GM12874 (cell line): ENCODE results near the gene CASP9.

ENCODE experiments used
- TF ChIP-seq, protein P1 (sequence below): IDR thresholded peaks from 2 replicates; pipeline ENCODE4 v1.5.1; 2011; ENCODE audit warnings: low read depth, mild to moderate bottlenecking, control low read depth, low read length, moderate library complexity; ENCODE audit not compliant: insufficient read depth

Gene CASP9

DNA sequence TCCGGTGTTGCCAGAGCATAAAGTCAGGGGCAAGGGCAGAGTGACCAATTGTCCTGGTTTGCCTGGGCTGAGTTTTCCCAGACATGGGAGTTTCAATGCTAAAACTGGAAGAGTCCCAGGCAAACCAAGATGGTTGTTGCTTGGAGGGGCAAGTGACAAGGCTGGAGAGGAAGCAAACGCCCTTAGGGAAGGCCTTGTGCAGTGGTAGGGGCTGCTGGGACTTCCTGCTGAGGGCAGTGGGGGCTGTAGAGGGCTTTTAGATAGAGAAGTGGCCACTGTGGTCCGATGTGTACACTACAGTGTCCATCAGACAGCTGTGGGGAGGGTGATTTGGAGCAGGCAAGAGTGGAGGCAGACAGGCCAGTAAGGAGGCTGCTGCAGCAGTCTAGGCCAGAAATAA lies 74.4 kb downstream of the CASP9 start:
- TF ChIP-seq, protein P1, sequence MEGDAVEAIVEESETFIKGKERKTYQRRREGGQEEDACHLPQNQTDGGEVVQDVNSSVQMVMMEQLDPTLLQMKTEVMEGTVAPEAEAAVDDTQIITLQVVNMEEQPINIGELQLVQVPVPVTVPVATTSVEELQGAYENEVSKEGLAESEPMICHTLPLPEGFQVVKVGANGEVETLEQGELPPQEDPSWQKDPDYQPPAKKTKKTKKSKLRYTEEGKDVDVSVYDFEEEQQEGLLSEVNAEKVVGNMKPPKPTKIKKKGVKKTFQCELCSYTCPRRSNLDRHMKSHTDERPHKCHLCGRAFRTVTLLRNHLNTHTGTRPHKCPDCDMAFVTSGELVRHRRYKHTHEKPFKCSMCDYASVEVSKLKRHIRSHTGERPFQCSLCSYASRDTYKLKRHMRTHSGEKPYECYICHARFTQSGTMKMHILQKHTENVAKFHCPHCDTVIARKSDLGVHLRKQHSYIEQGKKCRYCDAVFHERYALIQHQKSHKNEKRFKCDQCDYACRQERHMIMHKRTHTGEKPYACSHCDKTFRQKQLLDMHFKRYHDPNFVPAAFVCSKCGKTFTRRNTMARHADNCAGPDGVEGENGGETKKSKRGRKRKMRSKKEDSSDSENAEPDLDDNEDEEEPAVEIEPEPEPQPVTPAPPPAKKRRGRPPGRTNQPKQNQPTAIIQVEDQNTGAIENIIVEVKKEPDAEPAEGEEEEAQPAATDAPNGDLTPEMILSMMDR: no peak

DNA sequence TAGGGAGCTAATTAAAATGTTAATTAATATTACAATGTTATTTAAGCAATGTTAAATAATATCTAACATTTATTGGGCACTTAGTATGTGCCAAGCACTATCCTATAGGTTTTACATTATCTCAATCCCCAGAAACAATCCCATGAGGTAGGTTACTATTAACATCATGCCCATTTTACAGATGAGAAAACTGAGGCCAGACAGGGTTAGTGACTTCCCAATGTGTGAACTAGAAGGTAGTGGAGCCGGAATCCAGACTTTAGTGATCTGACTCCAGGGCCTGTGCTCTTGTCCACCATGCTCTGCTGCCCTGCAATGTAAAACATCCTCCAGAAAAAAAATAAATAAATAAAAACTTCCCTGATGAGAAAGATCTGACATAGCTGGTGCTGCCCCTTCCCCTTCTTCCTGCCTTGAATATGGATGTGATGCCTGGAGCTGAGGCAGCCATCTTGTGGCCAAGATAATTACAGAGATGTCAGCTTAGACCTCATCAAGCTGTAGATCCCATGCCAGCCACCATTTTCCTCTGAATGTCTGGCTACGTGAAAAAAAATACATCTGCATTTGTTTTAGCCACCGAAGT lies 75.0 kb downstream of the CASP9 start:
- TF ChIP-seq, protein P1: no peak

DNA sequence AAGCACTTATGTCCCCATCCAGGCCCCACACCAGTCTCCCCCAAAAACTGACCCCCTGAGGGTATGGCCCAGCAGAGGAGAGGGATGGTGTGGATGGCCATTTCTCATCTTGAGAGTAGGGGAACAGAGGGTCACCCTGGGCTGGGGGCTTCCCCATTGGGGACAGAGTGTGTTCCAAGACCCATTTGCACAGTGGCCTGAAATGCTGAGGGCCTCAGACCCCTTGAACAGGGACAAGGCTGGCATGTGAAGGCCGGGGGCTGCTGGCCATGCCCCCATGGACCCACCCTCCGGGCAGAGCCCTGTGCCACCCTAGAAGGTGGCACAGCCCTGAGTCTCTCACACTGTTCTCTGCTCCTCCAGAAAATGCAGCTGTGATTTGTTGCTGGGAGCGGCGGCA lies 77.8 kb downstream of the CASP9 start:
- TF ChIP-seq, protein P1: no peak

DNA sequence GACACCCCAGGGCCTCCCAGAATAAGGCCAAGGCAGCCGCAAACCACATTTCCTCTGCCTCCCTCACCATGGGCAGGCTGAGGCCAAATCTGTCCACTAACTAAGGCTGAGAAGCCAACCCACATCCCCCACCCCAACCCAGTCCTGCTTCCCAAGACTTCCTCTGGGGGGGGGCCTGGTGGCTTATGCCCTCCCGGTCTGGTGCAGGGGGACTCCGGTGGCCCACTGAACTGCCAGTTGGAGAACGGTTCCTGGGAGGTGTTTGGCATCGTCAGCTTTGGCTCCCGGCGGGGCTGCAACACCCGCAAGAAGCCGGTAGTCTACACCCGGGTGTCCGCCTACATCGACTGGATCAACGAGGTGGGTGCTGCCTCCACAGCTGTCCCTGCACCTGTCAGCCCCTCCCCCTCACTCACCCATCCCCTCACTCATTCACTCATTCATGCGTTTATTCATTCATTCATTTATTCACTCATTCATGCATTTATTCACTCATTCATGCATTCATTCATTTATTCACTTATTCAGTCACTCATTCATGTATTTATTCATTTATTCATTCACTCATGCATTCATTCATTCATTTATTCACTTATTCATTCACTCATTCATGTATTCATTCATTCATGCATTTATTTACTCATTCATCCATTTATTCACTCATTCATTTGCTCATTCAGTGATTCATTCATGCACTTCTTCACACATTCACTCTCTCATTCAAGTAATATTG lies 78.5 kb downstream of the CASP9 start:
- TF ChIP-seq, protein P1: no peak

DNA sequence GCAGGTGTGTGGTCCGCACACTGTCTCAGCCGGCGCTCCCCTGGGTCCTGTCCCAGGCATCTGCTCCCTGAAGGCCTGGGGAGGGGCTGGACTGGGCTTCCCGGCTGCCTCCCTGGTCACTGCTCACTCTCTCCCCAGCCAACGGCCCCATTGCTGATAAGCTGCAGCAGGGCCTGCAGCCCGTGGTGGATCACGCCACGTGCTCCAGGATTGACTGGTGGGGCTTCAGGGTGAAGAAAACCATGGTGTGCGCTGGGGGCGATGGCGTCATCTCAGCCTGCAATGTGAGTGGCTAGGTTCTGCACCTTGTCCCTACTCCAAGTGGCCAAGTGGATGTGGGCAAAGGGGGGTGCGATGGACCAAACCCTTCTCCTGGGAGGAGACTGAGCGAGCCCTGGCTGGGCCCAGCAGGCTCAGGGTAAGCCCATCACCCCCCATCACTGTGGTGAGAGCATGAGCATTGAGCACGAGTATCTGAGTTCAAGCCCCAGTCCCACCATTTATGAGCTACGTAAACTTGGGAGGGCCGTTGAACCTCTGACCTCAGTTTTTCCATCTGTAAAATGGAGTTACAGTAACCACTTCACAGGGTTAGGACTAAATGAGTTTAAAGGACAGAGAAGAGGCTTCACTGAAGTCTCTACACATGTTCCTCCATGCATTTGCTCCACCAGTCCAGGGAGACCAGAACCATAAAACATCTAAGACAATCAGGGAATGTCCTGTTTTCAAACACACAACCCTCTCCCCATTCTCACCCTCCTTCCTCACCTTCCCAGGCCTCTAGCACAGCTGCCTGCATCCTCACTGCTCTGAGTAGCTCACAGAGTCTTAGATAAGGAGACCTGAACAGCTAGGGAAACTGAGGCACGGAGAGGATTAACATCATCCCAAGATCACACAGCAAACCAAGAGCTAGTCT lies 79.3 kb downstream of the CASP9 start:
- TF ChIP-seq, protein P1: no peak

DNA sequence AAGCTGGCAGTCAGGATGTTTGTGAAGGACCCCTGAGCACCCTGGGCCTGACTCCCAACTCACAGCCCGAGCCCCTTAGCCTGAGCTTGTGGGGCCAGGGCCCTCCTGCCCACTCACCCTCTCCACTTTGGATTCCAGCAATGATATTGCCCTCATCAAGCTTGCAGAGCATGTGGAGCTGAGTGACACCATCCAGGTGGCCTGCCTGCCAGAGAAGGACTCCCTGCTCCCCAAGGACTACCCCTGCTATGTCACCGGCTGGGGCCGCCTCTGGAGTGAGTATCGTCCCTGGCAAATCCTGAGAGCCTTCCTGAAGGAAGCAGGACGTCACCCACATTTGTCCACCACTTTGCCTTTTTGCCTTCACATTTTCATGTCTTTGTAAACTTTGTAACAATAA lies 80.7 kb downstream of the CASP9 start:
- TF ChIP-seq, protein P1: no peak

DNA sequence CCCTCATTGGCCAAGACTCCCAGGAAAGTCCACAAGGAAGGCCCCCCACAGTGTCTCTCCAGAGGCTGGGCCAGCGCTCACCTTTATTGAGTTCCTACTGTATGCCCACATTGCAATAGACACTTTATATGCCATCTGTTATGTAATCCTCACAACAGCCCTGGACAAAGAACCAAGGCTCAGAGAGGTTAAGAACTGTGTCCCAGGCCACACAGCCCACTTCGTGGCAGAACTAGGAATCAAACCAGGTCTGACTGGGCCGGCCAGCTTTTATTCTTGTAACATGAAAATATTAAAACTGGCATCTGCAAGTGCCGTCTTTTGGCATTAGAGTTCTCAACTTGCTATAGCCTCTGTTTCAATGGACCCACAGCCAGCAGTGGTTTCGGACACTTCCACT lies 81.3 kb downstream of the CASP9 start:
- TF ChIP-seq, protein P1: no peak
